Smooth muscle cell (in vitro differentiated cells): ENCODE results near the gene KDM4C. TPM values are rescaled to one million over a fixed set of nuclear protein-coding genes. Genes with fewer than 3 reads are reported as not detected.

Source experiments
- DNase-seq: peaks from one replicate; lab custom pipeline; 2025; ENCODE audit not compliant: unreplicated experiment; lab: John Stamatoyannopoulos, UW
- H2AFZ ChIP-seq: fragments of 200-600 bp; sonication (generic); 2 replicates; pipeline ENCODE4 v1.6.0; 2016; ENCODE audit warnings: antibody characterized with exemption, low read depth, mild to moderate bottlenecking
- H3F3A ChIP-seq: fragments of 200-600 bp; sonication (generic); 2 replicates; pipeline ENCODE4 v1.6.0; 2017; ENCODE audit warnings: antibody characterized with exemption, low read depth
- H3K27ac ChIP-seq: fragments of 200-600 bp; sonication (generic); 2 replicates; pipeline ENCODE4 v1.5.1; 2016; ENCODE audit warnings: low read depth, mild to moderate bottlenecking
- H3K27me3 ChIP-seq: fragments of 200-600 bp; sonication (generic); 2 replicates; pipeline ENCODE4 v1.6.1; 2016; ENCODE audit warnings: low read depth, mild to moderate bottlenecking
- H3K36me3 ChIP-seq: fragments of 200-600 bp; sonication (generic); 2 replicates; pipeline ENCODE4 v1.5.1; 2016; ENCODE audit warnings: low read depth
- H3K4me1 ChIP-seq: fragments of 200-600 bp; sonication (generic); 2 replicates; pipeline ENCODE4 v1.5.1; 2016; ENCODE audit warnings: low read depth
- H3K4me2 ChIP-seq: fragments of 200-600 bp; sonication (generic); 2 replicates; pipeline ENCODE4 v1.6.0; 2016; ENCODE audit warnings: mild to moderate bottlenecking
- H3K4me3 ChIP-seq: fragments of 200-600 bp; sonication (generic); 2 replicates; pipeline ENCODE4 v1.5.1; 2016; ENCODE audit warnings: mild to moderate bottlenecking
- H3K79me2 ChIP-seq: fragments of 200-600 bp; sonication (generic); 2 replicates; pipeline ENCODE4 v1.6.0; 2016; ENCODE audit warnings: low read depth, mild to moderate bottlenecking
- H3K9ac ChIP-seq: fragments of 200-600 bp; sonication (generic); 2 replicates; pipeline ENCODE4 v1.6.0; 2016; ENCODE audit warnings: low read depth
- H3K9me3 ChIP-seq: fragments of 200-600 bp; sonication (generic); replicated peaks from 2 replicates; pipeline ENCODE4 v1.5.1; 2016; ENCODE audit warnings: low read depth
- H4K20me1 ChIP-seq: fragments of 200-600 bp; sonication (generic); 2 replicates; pipeline ENCODE4 v1.6.0; 2016; ENCODE audit warnings: low read depth
- WGBS: methylation state at CpG from one replicate; pipeline ENCODE4 v1.1.7; 2016; ENCODE audit warnings: low lambda C conversion rate; 5-methylcytosine and 5-hydroxymethylcytosine counted together
- polyA plus RNA-seq: library from polyadenylated mRNA; unstranded; fragments of >200 nt; fragmentation: Nextera tagmentation; extraction: Ambion mirVana; gene quantifications from 2 replicates; pipeline ENCODE4 v1.2.1, GENCODE V29; 2016
- total RNA-seq: library from RNA; depleted of rRNA; stranded (reverse); fragments of >200 nt; gene quantifications from 2 replicates; pipeline ENCODE4 v1.2.3, GENCODE V29; 2014
- TF ChIP-seq, protein P1 (sequence below): fragments of 200-600 bp; sonication (generic); IDR thresholded peaks from 2 replicates; pipeline ENCODE4 v1.5.1; 2017; ENCODE audit warnings: borderline replicate concordance, mild to moderate bottlenecking, antibody characterized with exemption; ENCODE audit not compliant: insufficient read depth, poor library complexity, severe bottlenecking

Gene KDM4C
- total and polyA plus RNA-seq, 2 experiments from 2014 or later, result 7.5 to 20.2 TPM

DNA sequence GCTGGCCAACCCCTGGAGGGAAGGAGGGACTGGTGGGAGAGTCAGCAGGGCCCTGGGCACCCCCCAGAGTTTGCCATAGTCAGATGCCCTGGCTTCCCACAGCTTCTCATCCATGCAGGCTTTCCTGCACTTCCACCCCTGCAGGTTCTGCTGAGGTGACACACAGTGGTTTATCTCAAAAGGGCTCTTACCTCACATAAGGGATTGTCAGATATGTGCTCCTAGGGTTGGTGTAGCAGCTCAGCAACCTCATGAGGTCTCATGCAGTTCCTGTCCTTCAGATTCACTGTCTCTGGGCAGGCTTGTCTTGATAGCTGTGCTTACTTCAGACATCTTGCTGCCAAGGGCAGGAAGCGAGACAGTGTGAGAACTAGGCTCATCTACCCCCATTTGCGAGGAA is 143.4 kb downstream of the KDM4C start:
- Histone ChIP-seq H4K20me1 (peaks cover 84% of the 10 kb centered on the region), H3K36me3 (no peaks in the 10 kb centered on the region), H3K9ac (no peak overlapping the region), H3K9me3 (no peaks in the 10 kb centered on the region), H3K4me1 (no peaks in the 10 kb centered on the region), H3K27me3 (no peaks in the 10 kb centered on the region), H3K27ac (no peak overlapping the region), H2AFZ (no peak overlapping the region), H3F3A (no peaks in the 10 kb centered on the region), H3K4me3 (no peak overlapping the region), H3K4me2 (no peak overlapping the region), H3K79me2 (no peaks in the 10 kb centered on the region)
- DNase-seq, result no peak
- WGBS, result 95% methylated on average over 2 of the region's 2 CpGs
- TF ChIP-seq, protein P1, sequence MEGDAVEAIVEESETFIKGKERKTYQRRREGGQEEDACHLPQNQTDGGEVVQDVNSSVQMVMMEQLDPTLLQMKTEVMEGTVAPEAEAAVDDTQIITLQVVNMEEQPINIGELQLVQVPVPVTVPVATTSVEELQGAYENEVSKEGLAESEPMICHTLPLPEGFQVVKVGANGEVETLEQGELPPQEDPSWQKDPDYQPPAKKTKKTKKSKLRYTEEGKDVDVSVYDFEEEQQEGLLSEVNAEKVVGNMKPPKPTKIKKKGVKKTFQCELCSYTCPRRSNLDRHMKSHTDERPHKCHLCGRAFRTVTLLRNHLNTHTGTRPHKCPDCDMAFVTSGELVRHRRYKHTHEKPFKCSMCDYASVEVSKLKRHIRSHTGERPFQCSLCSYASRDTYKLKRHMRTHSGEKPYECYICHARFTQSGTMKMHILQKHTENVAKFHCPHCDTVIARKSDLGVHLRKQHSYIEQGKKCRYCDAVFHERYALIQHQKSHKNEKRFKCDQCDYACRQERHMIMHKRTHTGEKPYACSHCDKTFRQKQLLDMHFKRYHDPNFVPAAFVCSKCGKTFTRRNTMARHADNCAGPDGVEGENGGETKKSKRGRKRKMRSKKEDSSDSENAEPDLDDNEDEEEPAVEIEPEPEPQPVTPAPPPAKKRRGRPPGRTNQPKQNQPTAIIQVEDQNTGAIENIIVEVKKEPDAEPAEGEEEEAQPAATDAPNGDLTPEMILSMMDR, result no peak

DNA sequence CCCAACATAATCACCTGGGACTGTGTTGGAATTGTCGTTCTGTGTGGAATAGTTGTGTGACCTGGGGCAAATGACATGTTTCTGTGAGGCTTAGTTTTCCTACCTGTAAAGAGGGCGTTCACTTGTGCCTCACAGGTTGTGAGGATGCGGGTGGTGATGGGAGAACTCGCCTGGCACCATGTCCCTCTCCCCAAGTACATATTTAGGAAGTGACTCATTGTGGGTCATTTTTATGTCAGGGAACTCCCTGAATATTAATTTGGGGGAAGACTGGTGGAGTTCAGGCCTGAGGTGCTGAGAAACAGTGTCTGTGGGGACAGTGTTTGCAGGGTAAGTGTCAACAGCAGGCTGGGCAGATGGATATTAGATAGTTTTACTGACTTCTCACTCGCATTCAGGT is 144.7 kb downstream of the KDM4C start:
- TF ChIP-seq, protein P1, result no peak

DNA sequence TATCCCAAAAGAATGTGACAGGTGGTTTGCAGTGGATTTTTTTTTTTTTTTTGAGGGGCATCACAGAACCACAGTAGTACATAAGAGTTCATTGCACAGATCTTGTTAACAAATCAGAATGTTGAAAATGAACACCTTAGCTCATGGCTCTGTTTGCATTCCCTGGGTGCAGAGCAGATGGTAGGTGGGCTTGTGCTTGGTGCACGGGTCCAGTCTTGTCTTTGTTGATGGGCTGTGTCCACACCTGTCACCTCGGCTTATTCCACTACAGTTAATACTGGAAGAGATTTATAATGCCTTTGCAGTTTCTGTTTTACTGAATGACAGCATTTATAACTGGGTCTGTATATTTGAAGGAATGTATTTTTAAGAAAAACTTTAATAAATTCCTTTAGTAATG is 146.6 kb downstream of the KDM4C start:
- no peak for DNase-seq
- Histone ChIP-seq H3K27me3 (no peaks in the 10 kb centered on the region), H3K4me2 (no peak overlapping the region), H3K4me3 (no peak overlapping the region), H3K4me1 (no peaks in the 10 kb centered on the region), H3K27ac (no peak overlapping the region), H3K36me3 (no peaks in the 10 kb centered on the region), H2AFZ (no peak overlapping the region), H4K20me1 (peaks cover 84% of the 10 kb centered on the region), H3K9ac (no peak overlapping the region), H3K9me3 (no peaks in the 10 kb centered on the region), H3K79me2 (no peaks in the 10 kb centered on the region), H3F3A (no peaks in the 10 kb centered on the region)
- WGBS, result 93% methylated on average over 2 of the region's 2 CpGs
- TF ChIP-seq, protein P1, result no peak

More for the DNA sequence above, 144.7 kb downstream of the KDM4C start:
- Histone ChIP-seq H3K27ac (no peak overlapping the region), H3F3A (no peaks in the 10 kb centered on the region), H3K79me2 (no peaks in the 10 kb centered on the region), H2AFZ (no peak overlapping the region), H3K27me3 (no peaks in the 10 kb centered on the region), H3K36me3 (no peaks in the 10 kb centered on the region), H3K4me3 (no peak overlapping the region), H3K4me2 (no peak overlapping the region), H4K20me1 (peaks cover 86% of the 10 kb centered on the region), H3K4me1 (no peaks in the 10 kb centered on the region), H3K9me3 (no peaks in the 10 kb centered on the region), H3K9ac (no peak overlapping the region)
- 80% methylated on average over 5 of the region's 5 CpGs for WGBS
- no peak for DNase-seq

DNA sequence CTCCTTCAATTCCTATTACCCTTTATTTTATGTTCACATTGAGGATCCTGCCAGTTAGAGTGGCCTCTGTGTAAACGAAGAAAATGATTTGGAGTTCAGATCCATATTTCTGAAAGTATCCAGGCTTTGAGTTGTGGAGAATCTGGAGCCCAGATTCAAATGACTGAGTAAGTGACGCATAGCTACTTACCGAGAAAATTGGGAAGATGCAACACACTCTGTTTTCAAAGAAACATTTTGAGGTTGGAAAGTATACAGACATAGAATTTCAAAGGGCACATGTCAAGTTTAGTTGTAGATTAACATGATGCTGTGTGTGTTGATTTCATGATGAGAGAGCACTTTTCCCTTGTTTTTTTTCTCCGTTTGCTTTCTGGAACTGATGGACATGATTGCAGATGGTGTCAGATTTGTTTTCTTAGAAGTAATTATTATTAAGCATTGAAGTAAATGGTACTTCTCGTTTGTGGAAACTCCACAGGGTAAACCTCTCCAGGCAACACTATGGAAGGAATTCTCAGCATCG is 148.1 kb downstream of the KDM4C start:
- peaks cover 89% of the 10 kb centered on the region for H4K20me1 ChIP-seq
- WGBS, result 85% methylated on average over 6 of the region's 6 CpGs
- no peak overlapping the region for H3K9ac ChIP-seq
- H3K4me3 ChIP-seq, result no peak overlapping the region
- TF ChIP-seq, protein P1, result no peak
- no peak for DNase-seq
- no peak overlapping the region for H2AFZ ChIP-seq
- no peaks in the 10 kb centered on the region for H3F3A ChIP-seq
- H3K4me2 ChIP-seq, result no peak overlapping the region
- no peak overlapping the region for H3K27ac ChIP-seq
- no peaks in the 10 kb centered on the region for H3K4me1 ChIP-seq
- H3K79me2 ChIP-seq, result no peaks in the 10 kb centered on the region
- H3K27me3 ChIP-seq, result no peaks in the 10 kb centered on the region
- H3K36me3 ChIP-seq, result no peaks in the 10 kb centered on the region
- H3K9me3 ChIP-seq, result no peaks in the 10 kb centered on the region
